GM23338 (cell line): ENCODE results near the gene DRGX.

ENCODE experiments used
- CREB1 ChIP-seq: fragments of 250-450 bp; sonication (Bioruptor Pico); IDR thresholded peaks from 2 replicates; pipeline ENCODE4 v1.5.0; 2020; ENCODE audit warnings: low read depth, mild to moderate bottlenecking, moderate library complexity
- CTCF ChIP-seq, 2 experiments: fragments of 200-600 bp in 1 of 2; sonication (generic) in 1 of 2; conservative IDR thresholded peaks; 2 replicates each; pipeline versions ENCODE4 v1.5.1 to v1.6.1; 2016 to 2017; ENCODE audit warnings: antibody characterized with exemption in 2 of 2, low read depth in 2 of 2, mild to moderate bottlenecking in 2 of 2, moderate library complexity in 1 of 2
- EZH2phosphoT487 ChIP-seq: fragments of 200-600 bp; sonication (generic); IDR thresholded peaks from one replicate; pipeline ENCODE4 v1.8.1; 2018; ENCODE audit warnings: antibody characterized with exemption; ENCODE audit not compliant: unreplicated experiment
- POLR2AphosphoS5 ChIP-seq: IDR thresholded peaks from 2 replicates; pipeline ENCODE4 v1.6.1; 2016; ENCODE audit warnings: antibody characterized with exemption, low read depth
- REST ChIP-seq: IDR thresholded peaks from one replicate; pipeline ENCODE4 v1.6.1; 2018; ENCODE audit warnings: antibody characterized with exemption; ENCODE audit not compliant: unreplicated experiment

GRCh38 chr10:49325131-49325915, 70.6 kb downstream of the DRGX start:
- TF ChIP-seq POLR2AphosphoS5 (no peak), CTCF (conservative IDR thresholded peaks at IDR 0.05; ENCODE audit: low read depth in 2 of 2) (no peak), CREB1 (CRISPR knock-in tag) (no peak), EZH2phosphoT487 (no peak), REST (no peak)
